GM12892 (cell line): ENCODE measurements around the gene DNAJB4.

ENCODE experiments used
- POLR2A ChIP-seq: IDR thresholded peaks from 2 replicates; pipeline ENCODE4 v1.6.1; 2011; ENCODE audit warnings: low read depth, low read length, control low read depth
- POLR2AphosphoS5 ChIP-seq: IDR thresholded peaks from 2 replicates; pipeline ENCODE4 v1.6.1; 2011; ENCODE audit warnings: low read depth, low read length, control low read depth

DNA sequence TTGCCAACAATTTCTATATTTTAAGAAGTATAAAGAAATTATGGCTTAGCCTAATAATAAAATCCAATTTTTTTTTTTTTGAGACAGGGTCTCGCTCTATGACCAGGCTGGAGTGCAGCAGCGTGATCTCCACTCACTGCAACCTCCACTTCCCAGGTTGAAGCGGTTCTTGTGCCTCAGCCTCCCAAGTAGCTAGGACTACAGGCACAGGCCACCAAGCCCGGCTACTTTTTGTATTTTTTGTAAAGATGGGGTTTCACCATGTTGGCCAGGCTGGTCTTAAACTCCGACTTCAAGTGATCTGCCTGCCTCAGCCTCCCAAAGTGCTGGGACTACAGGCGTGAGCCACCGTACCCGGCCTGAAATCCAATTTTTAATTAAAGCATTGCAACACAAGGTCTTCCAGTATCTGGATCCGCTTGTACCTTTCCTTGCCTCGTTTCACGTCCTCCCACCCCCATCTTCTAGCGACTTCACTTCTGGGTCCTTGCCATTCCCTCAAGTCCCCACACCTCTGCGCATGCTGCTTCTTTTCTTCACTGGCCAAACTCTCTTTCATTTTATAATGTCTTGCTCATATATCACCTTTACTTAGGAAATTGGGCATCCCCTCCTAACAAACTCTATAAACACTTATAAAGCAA is 28.2 kb upstream of the DNAJB4 start:
- TF ChIP-seq POLR2AphosphoS5 (peak; percentile 15; the same call in 1 of the 2 replicates), POLR2A (no peak)
